Fibroblast of villous mesenchyme (primary cell): ENCODE results near the gene PPP3CA. TPM values are rescaled to one million over a fixed set of nuclear protein-coding genes. Genes with fewer than 3 reads are reported as not detected.

ENCODE experiments used
- DNase-seq: peaks from one replicate; pipeline ENCODE4 v3.0.0-alpha.2; 2010; ENCODE audit warnings: low read depth
- H3K4me3 ChIP-seq: 2 replicates; pipeline ENCODE4 v1.5.1; 2011; ENCODE audit warnings: low read depth, mild to moderate bottlenecking, low read length
- CTCF ChIP-seq: IDR thresholded peaks from 2 replicates; pipeline ENCODE4 v1.5.1; 2012; ENCODE audit warnings: low read depth, mild to moderate bottlenecking, low read length; ENCODE audit not compliant: insufficient read depth
- total RNA-seq: library from RNA; depleted of rRNA; stranded (reverse); fragments of >200 nt; gene quantifications from 2 replicates; pipeline ENCODE4 v1.2.3, GENCODE V29; 2012

Gene PPP3CA
- total RNA-seq, 1 donor: 47.9 TPM

GRCh38 chr4:100984901-100985300 is 362.4 kb downstream of the PPP3CA start:
- peak; percentile 42 for DNase-seq
- no peak for TF ChIP-seq CTCF
- H3K4me3 ChIP-seq: no peak overlapping the region

GRCh38 chr4:100983426-100983825 is 363.9 kb downstream of the PPP3CA start:
- no peak for TF ChIP-seq CTCF
- DNase-seq: no peak
- no peak overlapping the region for H3K4me3 ChIP-seq

- TF ChIP-seq CTCF: no peak
- no peak overlapping the region for H3K4me3 ChIP-seq
- DNase-seq: peak; percentile 14
Observed at GRCh38 chr4:100982345-100982744, 365.0 kb downstream of the PPP3CA start.

- TF ChIP-seq CTCF: no peak
- H3K4me3 ChIP-seq: no peak overlapping the region
- peak; percentile 71 for DNase-seq
Observed at GRCh38 chr4:100981447-100982204, 365.7 kb downstream of the PPP3CA start.

GRCh38 chr4:100979736-100980135 is 367.6 kb downstream of the PPP3CA start:
- no peak for TF ChIP-seq CTCF
- DNase-seq: no peak
- H3K4me3 ChIP-seq: no peak overlapping the region

- TF ChIP-seq CTCF: no peak
- H3K4me3 ChIP-seq: no peak overlapping the region
- DNase-seq: no peak
Observed at GRCh38 chr4:100977746-100978397, 369.5 kb downstream of the PPP3CA start.
